Measurements from ENCODE around the gene EFNA5.

EFNA5 gene

GRCh38 chr5:107524111-107524510 lies 146.6 kb downstream of the EFNA5 start:
- no peak for DNase-seq (ENCODE audit: extremely low read depth, low read depth)
- TF ChIP-seq CTCF (IDR thresholded peaks at IDR 0.05; ENCODE audit: low read depth, low read length): no peak

- no peak for TF ChIP-seq CTCF (IDR thresholded peaks at IDR 0.05; ENCODE audit: low read depth, low read length)
- DNase-seq (ENCODE audit: extremely low read depth, low read depth): no peak
Measured at GRCh38 chr5:107523029-107523680, 147.6 kb downstream of the EFNA5 start.

GRCh38 chr5:107522456-107522855 lies 148.3 kb downstream of the EFNA5 start:
- TF ChIP-seq CTCF (IDR thresholded peaks at IDR 0.05; ENCODE audit: low read depth, low read length): no peak
- no peak for DNase-seq (ENCODE audit: extremely low read depth, low read depth)

- no peak for DNase-seq (ENCODE audit: extremely low read depth, low read depth)
- TF ChIP-seq CTCF (IDR thresholded peaks at IDR 0.05; ENCODE audit: low read depth, low read length): no peak
Measured at GRCh38 chr5:107519900-107520354, 150.8 kb downstream of the EFNA5 start.

GRCh38 chr5:107518616-107519015 lies 152.1 kb downstream of the EFNA5 start:
- DNase-seq (ENCODE audit: extremely low read depth, low read depth): no peak

GRCh38 chr5:107518190-107518589 lies 152.5 kb downstream of the EFNA5 start:
- DNase-seq (ENCODE audit: extremely low read depth, low read depth): no peak
- no peak for TF ChIP-seq CTCF (IDR thresholded peaks at IDR 0.05; ENCODE audit: low read depth, low read length)

More at GRCh38 chr5:107518616-107519015, 152.1 kb downstream of the EFNA5 start:
- no peak for TF ChIP-seq CTCF (IDR thresholded peaks at IDR 0.05; ENCODE audit: low read depth, low read length)

- DNase-seq (ENCODE audit: extremely low read depth, low read depth): no peak
- TF ChIP-seq CTCF (IDR thresholded peaks at IDR 0.05; ENCODE audit: low read depth, low read length): no peak
Measured at GRCh38 chr5:107517185-107518033, 153.3 kb downstream of the EFNA5 start.

Data from AG09319 (cell line).